ENCODE results near the gene MINDY4. TPM values are rescaled to one million over a fixed set of nuclear protein-coding genes. Genes with fewer than 3 reads are reported as not detected.

MINDY4 gene
- total and polyA plus RNA-seq, 2 of the 8 experiments (the other 6 are each of a cell fraction or from before 2014, with no cell fraction given) = 1.3 to 3.6 TPM

GRCh38 chr7:30864101-30864500 lies 92.9 kb downstream of the MINDY4 start:
- Histone ChIP-seq H3K4me2 (ENCODE audit: insufficient read depth in 1 of 2, low read depth in 2 of 2, low read length in 2 of 2) (no peak overlapping the region), H3K56ac (replicated peaks; ENCODE audit: insufficient read length, low read depth, low read length) (no peak overlapping the region), H3K4me1 (replicated peaks in 1 of 4; ENCODE audit: control insufficient read depth in 3 of 4, insufficient read depth in 4 of 4, low read length in 3 of 4) (no peaks in the 10 kb centered on the region), H2AK5ac (ENCODE audit: low read depth, low read length) (no peak overlapping the region), H3K14ac (ENCODE audit: insufficient read length) (no peak overlapping the region), H4K20me1 (replicated peaks in 1 of 2; ENCODE audit: control insufficient read depth in 1 of 2, insufficient read depth in 2 of 2, low read length in 2 of 2) (no peaks in the 10 kb centered on the region), H2BK5ac (ENCODE audit: low read depth, low read length) (no peak overlapping the region), H3K79me2 (ENCODE audit: control insufficient read depth in 1 of 2, insufficient read depth in 2 of 2, low read length in 2 of 2) (no peaks in the 10 kb centered on the region), H4K5ac (ENCODE audit: insufficient read length, low read depth, low read length) (no peak overlapping the region), H3K23me2 (ENCODE audit: low read depth, low read length) (no peaks in the 10 kb centered on the region), H3K18ac (ENCODE audit: extremely low read depth, low read length) (no peak overlapping the region), H4K91ac (replicated peaks; ENCODE audit: insufficient read length, low read length) (no peak overlapping the region), H3K79me1 (ENCODE audit: low read depth, low read length) (no peaks in the 10 kb centered on the region; the same call in 1 of the 2 replicates), H2BK12ac (ENCODE audit: low read depth, low read length) (no peak overlapping the region), H4K8ac (ENCODE audit: extremely low read depth, insufficient read depth, low read length) (no peak overlapping the region), H3K4ac (replicated peaks; ENCODE audit: insufficient read length, low read depth, low read length) (no peak overlapping the region), H3K4me3 (ENCODE audit: extremely low read depth in 1 of 4, insufficient read depth in 2 of 4, low read depth in 3 of 4, low read length in 4 of 4) (no peak overlapping the region), H2BK20ac (ENCODE audit: low read length) (no peak overlapping the region), H3K27me3 (replicated peaks in 1 of 4; ENCODE audit: control insufficient read depth in 3 of 4, extremely low read depth in 1 of 4, insufficient read depth in 3 of 4, low read length in 3 of 4) (no peaks in the 10 kb centered on the region), H2AFZ (ENCODE audit: low read length) (no peak overlapping the region), H3K36me3 (ENCODE audit: control insufficient read depth in 2 of 4, insufficient read depth in 4 of 4, low read length in 3 of 4) (no peaks in the 10 kb centered on the region), H3K9me3 (ENCODE audit: insufficient read depth in 2 of 2, low read depth in 1 of 2, low read length in 1 of 2) (no peaks in the 10 kb centered on the region), H2BK15ac (ENCODE audit: low read length) (no peak overlapping the region), H3K27ac (ENCODE audit: low read depth, low read length) (no peak overlapping the region), H2BK120ac (replicated peaks; ENCODE audit: low read depth, low read length) (no peak overlapping the region), H3K23ac (ENCODE audit: insufficient read length) (no peak overlapping the region), H3K9ac (replicated peaks in 1 of 4; ENCODE audit: extremely low read depth in 1 of 4, low read depth in 3 of 4, low read length in 3 of 4) (no peak overlapping the region)
- DNase-seq (ENCODE audit: low read depth in 1 of 2, low spot score in 2 of 2) (no peak), FAIRE-seq (no peak)
- WGBS, 2 experiments (ENCODE audit: extremely low coverage in 1 of 2, insufficient coverage in 1 of 2, insufficient read length in 1 of 2, insufficient replicate concordance in 2 of 2, low coverage in 1 of 2, low lambda C conversion rate in 2 of 2, missing lambda C conversion rate in 1 of 2) = 86% methylated on average over 3 of the region's 3 CpGs; no CpG with 5 or more reads in 1 of the 2 experiments
- CTCF ChIA-PET (ENCODE audit: partially characterized antibody) = interaction anchor here (0.9 to 1.6 kb wide), 7 partner anchors 8 to 45 kb away, joined by 3 to 4 read pairs (median 3); no protein-coding TSS in a partner anchor
- POLR2A ChIA-PET (ENCODE audit: partially characterized antibody) = no interaction called here
- TF ChIP-seq EGR1 (IDR thresholded peaks at IDR 0.05; ENCODE audit: borderline replicate concordance, low read depth, low read length) (no peak), CBX8 (IDR thresholded peaks at IDR 0.05; ENCODE audit: borderline replicate concordance, low read depth, low read length) (no peak), SIRT6 (IDR thresholded peaks at IDR 0.05; ENCODE audit: low read length) (no peak), RFX5 (IDR thresholded peaks at IDR 0.05; ENCODE audit: borderline replicate concordance, low read depth, low read length) (no peak), CTCF (IDR thresholded peaks at IDR 0.05; ENCODE audit: control extremely low read depth in 1 of 3, insufficient read depth in 1 of 3, low read depth in 1 of 3, low read length in 3 of 3) (no peak), TEAD4 (IDR thresholded peaks at IDR 0.05; ENCODE audit: low read depth, low read length) (no peak), KDM4A (IDR thresholded peaks at IDR 0.05; ENCODE audit: low read depth, low read length, severe bottlenecking) (no peak), EZH2 (IDR thresholded peaks at IDR 0.05; ENCODE audit: low read depth, low read length, severe bottlenecking) (no peak), KDM1A (IDR thresholded peaks at IDR 0.05; ENCODE audit: borderline replicate concordance, low read length) (no peak), BACH1 (IDR thresholded peaks at IDR 0.05; ENCODE audit: low read length) (no peak), JUN (IDR thresholded peaks at IDR 0.05; ENCODE audit: low read depth, low read length) (no peak), MAX (IDR thresholded peaks at IDR 0.05) (no peak)

All from H1 (cell line).